ENCODE data around the gene TPD52L1.

Gene TPD52L1

DNA sequence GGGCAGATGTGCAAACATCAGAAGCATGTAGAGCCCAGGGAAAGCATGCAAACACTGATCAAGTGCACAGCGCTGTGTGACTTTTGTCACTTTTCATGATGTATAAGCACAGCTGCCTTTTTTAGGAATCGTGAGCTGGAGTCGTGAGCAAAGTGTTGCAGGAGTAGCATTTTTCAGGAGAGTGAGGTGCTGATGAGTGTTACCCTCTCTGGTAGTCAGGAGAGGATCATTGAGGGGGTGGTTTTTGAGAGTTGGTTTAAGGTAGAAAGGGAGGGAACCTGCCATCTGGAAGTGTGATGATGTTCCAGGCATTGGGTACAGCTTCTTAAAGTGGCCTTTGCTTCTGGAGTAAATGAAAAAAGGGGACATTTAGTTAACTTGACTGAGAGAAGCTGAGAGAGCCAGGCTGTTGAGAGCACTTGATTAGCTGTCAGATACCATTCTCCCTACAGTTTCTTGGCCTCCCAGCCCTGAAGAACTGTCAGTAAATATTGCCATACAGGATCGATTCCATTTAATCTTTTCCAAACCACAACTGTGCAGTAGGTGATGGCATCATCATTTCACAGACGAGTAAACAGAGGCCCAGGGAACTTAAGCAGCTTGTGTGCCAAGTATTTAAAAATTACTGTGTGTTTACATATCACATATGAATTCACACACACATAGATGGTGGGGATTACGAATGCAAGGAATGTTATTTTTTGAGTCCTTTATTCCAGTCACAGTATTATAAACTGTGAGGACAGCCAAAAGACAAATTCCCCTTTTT lies 28.9 kb downstream of the TPD52L1 start:
- DNase-seq, result no peak

DNA sequence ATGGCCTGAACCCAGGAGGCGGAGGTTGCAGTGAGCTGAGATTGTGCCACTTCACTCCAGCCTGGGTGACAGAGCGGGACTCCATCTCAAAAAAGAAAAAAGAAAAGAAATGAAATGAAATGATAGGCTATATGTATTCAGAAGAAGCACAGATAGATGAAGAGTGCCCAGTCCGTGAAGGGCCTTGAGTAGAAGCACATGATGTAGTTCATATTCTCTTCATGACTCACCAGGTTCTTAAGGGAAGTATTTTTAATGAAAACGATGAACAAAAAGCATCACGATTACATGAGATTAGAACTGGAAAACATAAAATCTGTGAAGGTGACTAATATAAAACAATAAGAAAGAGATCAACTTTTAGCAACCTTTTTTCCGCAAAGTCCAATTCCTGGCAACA lies 29.8 kb downstream of the TPD52L1 start:
- no peak for DNase-seq

DNA sequence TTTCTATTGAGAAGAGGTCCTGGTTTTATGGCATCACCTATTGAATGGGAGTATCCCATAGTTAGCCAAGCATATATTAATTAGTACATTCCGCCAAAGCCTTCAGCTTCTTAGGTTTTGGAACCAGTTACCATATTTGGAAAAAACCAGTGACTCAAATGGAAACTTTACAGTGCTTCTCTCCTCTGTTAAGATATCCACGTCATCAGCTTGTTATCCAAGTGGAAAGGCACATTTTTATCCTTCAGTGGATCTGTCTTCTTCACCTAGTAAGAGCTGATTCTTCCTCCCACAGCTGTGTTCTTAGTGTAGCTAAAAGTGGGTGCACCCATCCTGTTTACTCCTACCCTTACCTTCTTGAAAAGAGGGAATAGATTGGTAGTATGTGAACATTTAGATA lies 34.5 kb downstream of the TPD52L1 start:
- DNase-seq, result no peak

DNA sequence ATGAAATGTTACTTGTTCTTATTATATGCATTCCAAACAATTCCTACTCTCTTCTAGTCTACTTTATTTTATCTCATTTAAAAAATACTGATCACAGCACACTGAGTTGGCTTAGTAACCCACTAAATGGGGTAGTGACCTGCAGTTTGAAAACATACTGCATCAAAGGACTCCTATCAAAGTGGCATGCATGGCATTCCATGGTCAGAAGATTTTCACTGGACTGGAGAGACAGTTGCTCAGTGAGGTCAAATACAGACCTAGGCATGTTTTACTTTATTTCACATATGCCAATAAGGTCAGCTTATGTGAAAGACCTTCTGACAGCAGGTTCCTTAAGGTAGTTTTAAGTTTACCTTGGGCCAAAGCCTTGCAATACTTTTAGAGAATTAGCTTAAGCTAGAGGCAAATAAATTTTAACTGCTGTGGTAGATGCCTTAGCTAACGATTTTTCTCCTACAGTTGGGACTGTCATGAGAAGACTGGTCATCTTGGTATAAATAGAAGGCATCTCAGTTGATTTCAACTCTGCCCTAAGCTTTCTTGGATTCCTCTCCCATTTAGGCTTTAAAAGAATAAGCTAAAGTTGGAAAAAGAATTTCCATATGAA lies 35.1 kb downstream of the TPD52L1 start:
- no peak for DNase-seq

DNA sequence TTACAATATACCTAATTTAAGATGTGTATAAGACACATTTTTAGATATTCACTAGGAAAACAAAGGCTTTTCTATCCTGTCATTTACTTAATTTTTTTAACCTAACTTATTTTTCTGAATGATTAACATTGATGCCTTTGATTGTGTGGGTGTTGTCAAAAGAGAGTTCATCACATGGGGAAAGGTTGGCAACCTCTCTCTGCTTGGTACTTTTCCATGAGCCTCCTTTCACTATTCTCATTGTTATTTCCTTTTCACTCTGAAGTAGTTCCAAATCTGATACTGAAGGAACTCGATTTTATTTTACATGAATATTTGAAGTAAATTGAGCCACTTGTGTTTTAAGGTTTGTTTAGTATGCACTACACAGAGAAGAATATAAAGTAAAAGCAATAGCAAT lies 35.9 kb downstream of the TPD52L1 start:
- DNase-seq, result no peak

DNA sequence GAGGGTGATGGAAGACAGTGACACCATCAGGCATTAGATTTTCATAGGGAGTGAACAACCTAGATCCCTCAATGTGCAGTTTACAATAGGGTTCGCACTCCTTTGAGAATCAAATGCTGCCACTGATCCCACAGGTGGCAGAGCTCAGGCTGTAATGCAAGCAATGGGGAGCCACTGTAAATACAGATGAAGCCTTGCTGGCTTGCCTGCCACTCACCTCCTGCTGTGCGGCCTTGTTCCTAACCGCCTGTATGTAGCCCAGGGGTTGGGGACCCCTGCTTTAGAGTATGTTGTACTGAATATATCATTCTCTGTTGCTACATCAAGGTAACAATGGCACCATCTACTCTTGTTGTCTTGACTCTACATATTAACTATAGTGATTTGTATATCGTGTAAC lies 37.1 kb downstream of the TPD52L1 start:
- DNase-seq, result no peak

DNA sequence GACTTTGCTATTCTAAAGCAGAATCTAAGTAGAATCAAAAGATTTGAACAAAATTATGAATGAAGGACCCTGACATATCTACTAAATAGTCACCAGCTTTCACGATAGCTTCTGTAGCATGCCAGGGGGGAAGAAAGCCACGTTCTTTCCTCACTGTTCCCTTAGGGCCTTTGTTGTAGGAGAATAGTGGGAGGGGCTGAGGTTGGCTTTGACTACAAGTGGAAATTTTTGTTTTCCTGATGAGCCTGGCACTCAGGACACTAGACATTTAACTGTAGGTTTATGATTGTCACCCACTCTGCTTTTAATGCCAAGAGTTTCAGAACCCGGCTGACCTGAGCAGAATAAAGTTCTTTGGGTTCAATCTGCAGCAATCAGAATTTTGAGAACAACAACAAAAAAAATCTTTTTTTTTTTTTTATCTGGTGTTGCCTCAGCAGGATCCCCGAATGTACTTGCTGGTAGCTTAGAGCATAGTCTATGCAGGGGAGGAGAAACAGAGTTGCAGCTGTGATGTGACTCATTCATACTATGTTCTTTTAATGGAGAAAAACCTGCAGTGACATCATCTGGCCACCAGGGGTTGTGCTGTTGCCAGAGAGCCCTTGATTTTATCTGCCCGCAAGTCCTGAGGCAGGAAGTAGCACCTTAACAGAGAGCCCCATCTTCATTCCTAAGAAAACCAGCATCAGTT lies 38.5 kb downstream of the TPD52L1 start:
- DNase-seq, result peak; percentile 67

DNA sequence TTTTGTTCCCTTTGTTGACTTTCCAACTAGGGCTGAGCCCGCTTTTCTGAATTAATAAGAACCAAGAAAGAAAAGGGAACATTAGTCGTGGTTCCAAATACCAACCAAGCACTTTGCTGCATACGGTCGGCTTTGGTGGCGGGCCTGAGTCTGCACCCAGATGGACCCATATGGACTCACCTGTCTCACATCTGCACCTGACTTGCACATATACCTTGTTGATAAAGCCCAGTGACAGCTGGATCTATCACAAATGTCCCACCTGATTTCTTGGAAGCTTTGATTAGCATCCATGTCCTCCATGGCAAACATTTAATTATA lies 39.0 kb downstream of the TPD52L1 start:
- no peak for DNase-seq

DNA sequence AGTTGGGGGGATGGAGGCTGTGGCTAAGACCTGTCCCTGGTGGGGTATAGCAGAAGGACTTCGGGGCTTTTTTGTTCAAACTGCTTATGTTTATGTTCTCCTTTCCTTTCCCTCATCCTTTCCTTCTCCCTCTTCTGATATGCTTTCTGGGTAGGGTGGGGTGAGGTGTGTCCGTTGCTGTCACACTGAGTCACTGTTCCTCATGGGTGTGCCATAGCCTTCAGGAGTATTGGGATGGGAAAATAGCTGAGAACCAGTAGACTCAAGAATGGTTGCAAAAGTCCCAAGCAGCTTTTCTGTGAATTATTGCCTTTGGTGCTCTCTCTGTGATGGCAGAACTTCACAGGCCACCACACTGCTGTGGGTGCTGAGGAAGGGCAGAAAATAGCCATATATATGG lies 39.6 kb downstream of the TPD52L1 start:
- DNase-seq, result no peak

DNA sequence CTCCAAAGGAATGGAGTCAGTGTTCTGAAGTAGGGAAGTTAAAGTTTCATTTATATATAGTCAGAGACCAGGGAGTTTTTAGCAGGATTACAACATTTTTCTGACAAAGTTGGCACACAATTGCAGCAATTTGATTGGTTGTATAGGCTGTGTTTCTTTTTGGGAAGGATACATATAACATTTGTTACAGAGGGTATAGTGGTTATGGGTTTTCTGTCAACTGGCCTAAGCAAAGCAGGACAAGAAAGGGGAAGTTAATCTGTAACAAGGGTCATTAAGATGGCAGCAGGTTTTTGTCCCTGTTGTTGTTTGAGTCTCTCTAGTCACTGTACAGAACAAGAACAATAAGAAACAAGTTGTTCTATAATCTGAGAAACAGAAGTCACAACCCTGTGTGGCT lies 41.4 kb downstream of the TPD52L1 start:
- no peak for DNase-seq

DNA sequence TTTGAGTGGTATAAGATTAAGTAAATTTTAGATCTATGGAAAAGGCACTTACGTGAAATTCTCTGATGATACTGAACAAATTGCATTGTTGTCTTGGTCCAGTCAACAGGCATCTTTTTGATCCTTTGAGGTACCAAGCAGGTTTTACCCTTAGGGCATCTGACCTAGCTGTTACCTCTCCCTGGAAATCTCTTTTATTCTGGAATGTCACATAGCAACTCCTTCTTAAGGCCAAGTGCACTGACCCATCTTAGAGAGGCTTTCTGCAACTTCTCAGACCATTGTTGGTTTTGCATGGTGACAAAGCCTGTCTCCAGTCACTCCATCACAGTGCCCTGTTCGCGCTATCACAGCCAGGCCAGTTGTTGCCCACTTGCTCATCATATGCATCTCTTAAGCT lies 42.0 kb downstream of the TPD52L1 start:
- no peak for DNase-seq

DNA sequence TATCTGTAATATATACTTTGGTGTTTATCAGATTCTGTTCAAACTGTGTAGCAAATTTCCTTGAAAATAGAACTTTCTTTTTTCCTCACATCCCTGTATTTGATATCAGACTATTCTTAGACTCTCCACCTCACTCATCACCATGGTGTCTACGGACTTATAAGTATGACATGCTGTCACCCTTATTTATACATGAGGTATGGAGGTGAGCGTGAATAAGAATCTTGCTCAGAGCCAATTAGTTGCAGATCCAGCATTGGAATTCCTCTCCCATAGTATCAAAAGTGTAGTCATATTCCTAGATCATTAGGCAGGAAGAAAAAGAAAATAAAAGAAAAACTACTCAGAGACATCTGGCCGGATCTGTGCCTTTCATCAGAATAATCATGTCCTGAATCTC lies 43.0 kb downstream of the TPD52L1 start:
- DNase-seq, result no peak

DNA sequence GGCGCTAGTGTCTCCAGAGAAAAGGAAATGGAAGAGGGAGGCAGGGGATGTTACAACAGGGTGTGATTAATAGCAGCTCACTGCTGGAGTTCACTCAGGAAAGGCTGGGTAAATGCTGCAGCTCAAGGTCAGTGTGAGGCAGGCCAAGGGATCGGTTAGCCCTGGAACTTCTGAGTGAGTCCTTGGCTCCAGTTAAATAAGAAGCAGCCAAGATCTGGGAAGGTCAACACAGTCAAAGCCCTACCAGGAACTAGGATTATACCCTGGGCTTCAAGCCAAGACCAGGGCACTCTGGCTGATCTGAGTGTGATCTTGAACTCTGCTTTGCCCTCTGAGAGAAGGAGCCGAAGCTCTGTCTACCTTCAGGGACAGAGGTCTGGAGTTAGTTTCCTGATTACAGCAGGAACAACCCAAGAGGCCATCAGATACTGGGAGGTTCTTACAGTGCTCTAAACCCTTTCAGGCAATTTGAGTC lies 44.3 kb downstream of the TPD52L1 start:
- no peak for DNase-seq

DNA sequence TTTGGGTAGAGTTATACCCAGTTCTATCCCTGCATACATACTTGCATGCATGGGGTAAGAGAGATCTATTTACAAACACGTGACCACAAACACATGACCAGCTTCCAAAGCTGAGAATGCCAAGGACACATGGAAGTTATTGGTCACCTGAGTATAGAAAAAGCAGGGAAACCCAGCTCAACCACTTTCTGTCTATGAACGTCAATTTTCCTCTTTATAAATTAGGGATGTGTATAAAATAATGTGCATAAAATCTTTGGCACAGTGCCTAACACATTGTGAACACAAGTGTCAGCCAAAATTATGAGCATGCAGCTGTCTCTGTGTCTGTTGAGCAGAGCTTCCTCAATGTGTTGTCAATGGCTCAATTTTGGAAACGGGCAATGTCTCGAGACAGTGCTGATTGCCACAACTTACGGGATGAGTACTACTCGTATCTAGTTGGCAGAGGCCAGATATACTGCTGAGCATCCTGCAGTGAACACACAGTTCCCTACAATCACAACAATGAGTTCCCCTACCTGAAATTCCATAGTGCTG lies 44.9 kb downstream of the TPD52L1 start:
- DNase-seq, result no peak

DNA sequence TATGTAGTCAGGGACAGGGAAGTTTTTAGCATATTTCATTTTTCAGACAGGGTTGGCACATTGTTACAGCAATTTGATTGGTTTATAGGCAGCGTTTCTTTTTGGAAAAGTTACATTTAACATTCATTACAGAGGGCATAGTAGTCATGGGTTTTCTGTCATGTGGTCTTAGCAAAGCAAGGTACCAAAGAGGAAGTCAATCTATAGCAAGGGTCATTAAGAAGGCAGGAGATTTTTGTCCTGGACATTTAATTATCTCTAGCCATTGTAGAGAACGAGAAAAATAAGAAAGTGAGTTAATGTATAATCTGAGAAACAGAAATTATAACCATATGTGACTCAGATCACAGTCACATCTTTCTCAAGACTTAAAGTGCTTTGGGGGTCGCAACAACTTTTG lies 47.4 kb downstream of the TPD52L1 start:
- no peak for DNase-seq

DNA sequence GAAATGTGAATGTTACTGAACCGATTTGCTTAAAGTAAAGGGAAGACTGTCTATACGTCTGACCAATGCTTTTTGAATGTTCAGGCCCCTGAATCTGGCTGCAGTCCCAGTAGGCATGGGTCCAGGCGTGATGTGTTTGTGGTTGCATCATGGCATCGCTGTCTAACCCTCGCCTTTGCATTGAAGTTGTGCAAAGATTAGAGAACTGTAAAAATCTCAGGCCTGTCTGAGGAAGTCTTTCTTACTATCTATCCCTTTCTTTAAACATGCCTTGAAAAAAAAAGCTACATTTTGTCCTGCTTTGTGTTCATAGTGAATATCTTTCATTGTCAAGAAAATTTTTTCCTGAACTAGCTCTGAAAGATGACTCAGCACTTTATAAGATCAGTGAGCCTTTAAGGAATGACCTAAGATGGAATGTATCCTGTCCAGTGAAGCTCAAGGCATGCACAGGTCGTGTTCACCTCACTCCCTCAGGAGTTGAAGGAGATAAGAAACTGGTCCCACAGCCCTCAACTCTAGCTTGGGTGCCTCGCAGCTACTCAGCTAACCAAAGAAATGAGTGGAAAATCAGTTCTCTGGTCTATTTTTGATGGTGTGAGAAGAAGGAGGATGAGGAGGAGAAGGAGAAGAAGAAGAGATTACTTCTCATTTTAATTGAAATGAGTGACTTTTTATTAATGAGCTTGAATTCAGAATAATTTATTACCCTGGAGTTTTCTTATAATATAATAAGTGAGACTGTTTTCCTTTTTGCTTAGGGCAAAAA lies 48.6 kb downstream of the TPD52L1 start:
- DNase-seq, result no peak

DNA sequence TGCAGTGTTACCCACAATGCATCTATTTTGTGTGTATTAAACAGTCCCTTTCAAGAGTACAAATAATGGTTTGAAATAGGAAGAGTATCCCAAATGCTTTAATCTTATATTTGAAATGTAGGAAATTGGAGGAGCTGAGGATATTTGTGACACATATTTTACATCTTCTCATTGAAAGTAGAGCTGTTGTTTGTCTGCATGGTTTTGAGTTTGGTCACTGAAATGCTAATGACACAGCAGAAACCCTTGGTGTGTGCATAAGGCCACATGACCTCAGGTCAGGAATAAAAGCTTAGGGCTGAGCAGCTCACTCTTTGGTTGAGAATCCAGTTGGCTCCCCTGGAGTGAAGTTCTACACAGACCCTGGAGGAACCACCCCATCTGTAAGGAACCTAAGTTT lies 49.8 kb downstream of the TPD52L1 start:
- no peak for DNase-seq

DNA sequence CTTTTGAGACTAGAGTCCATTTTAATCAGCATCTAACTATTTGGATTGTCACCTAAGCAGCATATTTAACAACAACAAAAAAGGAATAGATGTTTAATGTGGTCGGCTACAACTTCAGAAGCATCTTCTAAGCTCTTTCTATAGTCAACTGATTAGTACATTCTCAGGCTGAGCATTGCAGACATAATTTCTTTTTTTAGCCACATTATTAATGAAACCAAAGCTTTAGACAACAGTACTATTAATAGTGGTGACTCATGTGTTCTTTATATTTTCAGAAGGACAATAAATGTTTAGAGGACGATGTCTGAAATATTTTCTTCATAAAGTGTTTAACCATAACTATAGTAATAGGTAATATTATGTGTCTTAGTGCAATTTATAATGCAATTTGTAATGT lies 52.4 kb downstream of the TPD52L1 start:
- DNase-seq, result no peak

DNA sequence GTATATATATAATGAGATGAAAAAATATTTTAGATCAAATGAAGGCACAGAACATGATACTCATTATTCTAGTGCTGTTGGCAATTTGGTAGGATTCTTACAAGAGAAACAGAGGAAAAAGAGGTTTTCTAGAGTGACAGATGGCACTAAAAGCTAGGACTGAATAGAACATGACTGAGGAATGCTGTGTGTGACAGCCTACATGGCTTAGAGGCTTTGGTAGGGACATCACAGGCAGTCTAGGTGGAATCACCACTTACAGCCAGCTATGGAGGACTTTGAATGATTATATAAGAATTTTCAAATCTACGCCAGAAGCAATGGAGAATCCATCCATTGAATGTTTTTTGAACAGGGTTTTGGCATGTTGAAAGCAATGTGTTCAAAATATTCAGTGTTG lies 52.8 kb downstream of the TPD52L1 start:
- no peak for DNase-seq

DNA sequence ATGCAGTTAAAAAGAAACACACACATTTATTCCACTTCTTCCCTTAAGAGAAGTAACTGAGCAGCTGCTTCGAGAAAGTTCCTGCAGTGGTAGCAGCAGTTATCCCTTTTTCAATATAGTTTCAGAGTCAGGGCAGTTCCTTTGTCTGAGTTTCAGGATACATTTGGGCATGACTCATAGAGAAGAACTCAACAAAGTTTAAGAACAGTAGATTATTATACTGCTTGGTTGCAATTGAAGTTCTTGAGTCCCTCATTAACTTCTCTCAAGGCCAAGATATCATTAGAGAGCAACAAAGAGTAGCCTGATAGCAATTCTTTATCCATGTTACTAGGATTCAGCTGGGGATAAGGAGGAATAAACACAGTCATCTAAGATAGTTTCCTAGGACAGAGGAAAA lies 54.4 kb downstream of the TPD52L1 start:
- no peak for DNase-seq

DNA sequence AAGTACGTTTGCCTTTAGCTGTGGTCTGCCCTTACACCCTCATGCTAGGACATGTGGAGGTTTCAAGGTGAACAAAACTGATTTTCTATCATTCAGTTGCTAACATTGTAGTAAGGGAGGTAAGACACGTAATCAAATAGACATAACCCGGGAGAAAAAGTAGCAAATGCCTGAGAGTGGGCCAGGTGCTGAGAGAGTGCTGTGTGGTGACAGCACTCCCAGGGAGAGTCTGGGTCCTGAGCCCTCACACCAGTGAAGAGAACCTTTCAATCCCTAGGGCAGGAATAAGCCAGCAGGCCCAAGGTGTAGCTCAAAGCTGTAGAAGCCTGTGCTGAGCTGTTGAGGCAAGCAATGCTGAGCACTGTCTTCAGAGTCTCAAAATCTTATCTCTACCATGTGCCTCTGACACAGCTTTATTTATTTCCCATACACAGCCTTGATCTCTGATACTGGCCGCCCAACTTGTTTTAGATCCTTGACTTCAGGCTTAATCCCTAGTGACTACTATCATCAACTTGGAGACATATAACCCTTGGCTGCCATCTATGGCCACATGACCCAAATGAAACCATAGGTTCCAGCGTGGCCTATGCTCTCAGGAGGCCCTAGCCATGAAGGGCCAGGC lies 55.2 kb downstream of the TPD52L1 start:
- no peak for DNase-seq

DNA sequence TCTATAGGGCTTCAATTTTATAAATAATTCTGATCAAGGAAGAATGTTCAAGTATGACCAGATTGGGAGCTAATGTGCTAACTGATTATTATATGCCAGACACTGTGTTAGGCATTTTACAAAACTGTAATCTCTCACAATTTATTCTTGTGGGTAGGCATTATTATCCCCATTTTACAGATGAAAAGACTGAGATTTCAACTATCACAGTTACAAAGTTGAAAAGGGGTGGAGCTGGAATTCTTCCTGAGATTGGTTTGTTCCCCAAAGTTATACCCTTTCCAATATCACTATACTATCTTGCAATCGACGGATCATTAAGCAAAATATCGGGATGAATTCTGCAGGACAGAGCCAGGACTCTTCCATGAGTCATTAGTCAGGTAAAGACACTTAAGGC lies 57.1 kb downstream of the TPD52L1 start:
- no peak for DNase-seq

DNA sequence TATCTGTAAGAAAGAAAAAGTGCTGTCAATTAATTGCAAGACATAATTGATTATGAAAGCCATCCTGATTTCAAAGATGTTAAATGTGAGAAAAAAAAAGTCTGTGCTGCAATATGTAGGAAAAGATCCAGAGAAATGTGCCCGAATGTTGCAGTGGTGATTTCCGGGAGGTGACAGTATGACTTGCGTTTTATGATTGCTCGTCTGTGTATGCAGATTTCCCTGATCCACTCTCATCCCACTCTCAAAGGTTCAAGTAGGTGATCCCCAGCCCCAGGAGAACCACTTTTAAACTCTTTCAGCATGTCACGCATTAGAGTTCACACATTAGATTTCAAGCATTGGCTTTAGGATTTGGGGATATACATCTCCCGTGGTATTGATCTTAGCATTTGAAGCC lies 57.8 kb downstream of the TPD52L1 start:
- DNase-seq, result no peak

Measured in stimulated activated CD4-positive, alpha-beta T cell treated with anti-CD3 and anti-CD28 coated beads, Interleukin-15, amount 100 ng/mL, for 24 hours (primary cell).